ENCODE data around the gene LYPD8. TPM values are rescaled to one million over a fixed set of nuclear protein-coding genes. Genes with fewer than 3 reads are reported as not detected.

Gene LYPD8
- total and polyA plus RNA-seq, 2 of the 8 experiments (the other 6 are each of a cell fraction or from before 2014, with no cell fraction given) = not detected

GRCh38 chr1:248776991-248777390, 21.4 kb upstream of the LYPD8 start:
- Histone ChIP-seq H4K20me1 (replicated peaks in 1 of 2; ENCODE audit: control insufficient read depth in 1 of 2, insufficient read depth in 2 of 2, low read length in 2 of 2) (no peaks in the 10 kb centered on the region), H2BK120ac (replicated peaks; ENCODE audit: low read depth, low read length) (no peak overlapping the region), H3K56ac (replicated peaks; ENCODE audit: insufficient read length, low read depth, low read length) (no peak overlapping the region), H3K36me3 (ENCODE audit: control insufficient read depth in 2 of 4, insufficient read depth in 4 of 4, low read length in 3 of 4) (no peaks in the 10 kb centered on the region), H3K18ac (ENCODE audit: extremely low read depth, low read length) (no peak overlapping the region), H4K91ac (replicated peaks; ENCODE audit: insufficient read length, low read length) (no peak overlapping the region), H3K14ac (ENCODE audit: insufficient read length) (no peak overlapping the region), H3K27me3 (replicated peaks in 1 of 4; ENCODE audit: control insufficient read depth in 3 of 4, extremely low read depth in 1 of 4, insufficient read depth in 3 of 4, low read length in 3 of 4) (no peaks in the 10 kb centered on the region), H4K8ac (ENCODE audit: extremely low read depth, insufficient read depth, low read length) (no peak overlapping the region), H3K4ac (replicated peaks; ENCODE audit: insufficient read length, low read depth, low read length) (no peak overlapping the region), H3K4me3 (ENCODE audit: extremely low read depth in 1 of 4, insufficient read depth in 2 of 4, low read depth in 3 of 4, low read length in 4 of 4) (no peak overlapping the region), H2BK20ac (ENCODE audit: low read length) (no peak overlapping the region), H3K4me2 (ENCODE audit: insufficient read depth in 1 of 2, low read depth in 2 of 2, low read length in 2 of 2) (no peak overlapping the region), H2BK15ac (ENCODE audit: low read length) (no peak overlapping the region), H3K79me1 (ENCODE audit: low read depth, low read length) (no peaks in the 10 kb centered on the region), H3K23me2 (ENCODE audit: low read depth, low read length) (no peaks in the 10 kb centered on the region), H3K79me2 (ENCODE audit: control insufficient read depth in 1 of 2, insufficient read depth in 2 of 2, low read length in 2 of 2) (no peaks in the 10 kb centered on the region), H4K5ac (ENCODE audit: insufficient read length, low read depth, low read length) (no peak overlapping the region), H3K4me1 (replicated peaks in 1 of 4; ENCODE audit: control insufficient read depth in 3 of 4, insufficient read depth in 4 of 4, low read length in 3 of 4) (no peaks in the 10 kb centered on the region), H3K9ac (replicated peaks in 1 of 4; ENCODE audit: extremely low read depth in 1 of 4, low read depth in 3 of 4, low read length in 3 of 4) (no peak overlapping the region), H2BK12ac (ENCODE audit: low read depth, low read length) (no peak overlapping the region), H3K23ac (ENCODE audit: insufficient read length) (no peak overlapping the region), H2BK5ac (ENCODE audit: low read depth, low read length) (no peak overlapping the region), H3K27ac (ENCODE audit: low read depth, low read length) (no peak overlapping the region), H3K9me3 (ENCODE audit: insufficient read depth in 2 of 2, low read depth in 1 of 2, low read length in 1 of 2) (peaks cover 72 to 78% of the 10 kb centered on the region in 2 experiments), H2AK5ac (ENCODE audit: low read depth, low read length) (no peak overlapping the region), H2AFZ (ENCODE audit: low read length) (no peak overlapping the region)
- FAIRE-seq = no peak
- DNase-seq (ENCODE audit: low read depth in 1 of 2, low spot score in 2 of 2) = no peak
- POLR2A ChIA-PET (ENCODE audit: partially characterized antibody) = no interaction called here
- CTCF ChIA-PET (ENCODE audit: partially characterized antibody) = no interaction called here
- TF ChIP-seq TAF7 (optimal IDR thresholded peaks at IDR 0.05; ENCODE audit: borderline replicate concordance, low read depth, low read length) (no peak), JUND (IDR thresholded peaks at IDR 0.05; ENCODE audit: low read length) (no peak), RBBP5 (IDR thresholded peaks at IDR 0.05; ENCODE audit: borderline replicate concordance, low read depth, low read length) (no peak), KDM4A (IDR thresholded peaks at IDR 0.05; ENCODE audit: low read depth, low read length, severe bottlenecking) (no peak), CTBP2 (IDR thresholded peaks at IDR 0.05; ENCODE audit: borderline replicate concordance, insufficient read depth, insufficient read length, low read length) (no peak), SRF (IDR thresholded peaks at IDR 0.05; ENCODE audit: low read depth, low read length) (no peak), POLR2AphosphoS5 (IDR thresholded peaks at IDR 0.05; ENCODE audit: low read depth, low read length) (no peak), CHD2 (IDR thresholded peaks at IDR 0.05; ENCODE audit: low read length) (no peak), NRF1 (IDR thresholded peaks at IDR 0.05; ENCODE audit: low read depth, low read length) (no peak), CBX5 (IDR thresholded peaks at IDR 0.05; ENCODE audit: low read depth, low read length) (no peak), CEBPB (IDR thresholded peaks at IDR 0.05; ENCODE audit: low read depth, low read length) (no peak), GTF2F1 (IDR thresholded peaks at IDR 0.05; ENCODE audit: borderline replicate concordance, low read depth, low read length) (no peak), FOSL1 (IDR thresholded peaks at IDR 0.05; ENCODE audit: insufficient read depth, low read depth, low read length) (no peak), BCL11A (IDR thresholded peaks at IDR 0.05; ENCODE audit: low read depth in 2 of 2, low read length in 2 of 2) (no peak), USF2 (IDR thresholded peaks at IDR 0.05; ENCODE audit: low read length) (no peak), POU5F1 (IDR thresholded peaks at IDR 0.05; ENCODE audit: low read depth, low read length) (no peak)

Data from H1 (cell line).